ENCODE measurements around the gene AATF. TPM values are rescaled to one million over a fixed set of nuclear protein-coding genes. Genes with fewer than 3 reads are reported as not detected.

Gene AATF
- total RNA-seq, 1 experiment from 2014 or later: 61.0 TPM

DNA sequence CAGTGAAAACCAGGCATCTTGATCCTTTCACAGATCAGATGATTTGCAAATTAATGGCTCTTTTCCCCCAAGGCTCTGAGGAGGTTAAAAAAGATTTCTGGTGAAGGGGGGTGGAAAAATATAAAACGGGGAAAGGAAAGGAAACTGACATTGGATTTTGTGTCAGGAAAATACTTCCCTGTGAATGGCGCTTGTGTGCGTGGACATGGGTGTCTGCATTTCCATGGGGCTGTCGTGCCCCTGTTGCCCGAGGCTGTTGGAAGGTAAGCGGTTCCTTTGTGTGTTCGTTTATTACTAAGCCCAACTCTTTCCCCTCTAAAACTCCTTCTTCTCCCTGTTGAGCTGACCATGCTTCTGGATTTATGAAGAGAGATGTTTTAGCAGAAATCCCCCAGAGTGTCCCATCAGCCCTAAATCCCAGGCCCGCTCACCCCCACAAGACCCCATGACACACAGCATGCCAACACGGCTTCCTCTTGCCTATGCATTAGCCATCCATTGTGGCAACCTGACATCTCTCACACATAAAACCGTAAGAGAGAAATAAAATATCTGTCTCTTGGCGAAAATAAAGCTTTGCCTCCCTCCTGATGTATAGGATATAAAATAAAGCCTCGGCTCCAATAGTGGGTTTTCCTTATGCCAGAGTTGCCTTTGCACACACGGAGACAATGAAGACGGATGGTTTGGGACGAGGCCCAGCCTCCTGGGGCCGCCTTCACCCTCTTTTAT is 18.7 kb upstream of the AATF start:
- no peak for ATAC-seq
- ChIA-PET POLR2A (interaction anchor here (0.9 kb wide), 1 partner anchor 12 kb away, joined by 3 read pairs; no protein-coding TSS in a partner anchor), CTCF (no interaction called here)
- Mint-ChIP-seq H3K4me3 (no peak overlapping the region), H3K4me1 (peaks cover 65% of the 10 kb centered on the region), H3K9me3 (no peaks in the 10 kb centered on the region), H3K27me3 (ENCODE audit: low read depth) (peaks cover 79% of the 10 kb centered on the region), H3K36me3 (no peaks in the 10 kb centered on the region), H3K27ac (no peak overlapping the region)
- DNase-seq (ENCODE audit: low spot score): no peak
- no peak for TF ChIP-seq RELA (CRISPR knock-in tag; IDR thresholded peaks at IDR 0.05; ENCODE audit: borderline replicate concordance)
- TF ChIP-seq CBFB (CRISPR knock-in tag; IDR thresholded peaks at IDR 0.05; ENCODE audit: low read depth): no peak
- TF ChIP-seq ZNF671 (CRISPR knock-in tag; IDR thresholded peaks at IDR 0.05): no peak
- TF ChIP-seq, protein P1, sequence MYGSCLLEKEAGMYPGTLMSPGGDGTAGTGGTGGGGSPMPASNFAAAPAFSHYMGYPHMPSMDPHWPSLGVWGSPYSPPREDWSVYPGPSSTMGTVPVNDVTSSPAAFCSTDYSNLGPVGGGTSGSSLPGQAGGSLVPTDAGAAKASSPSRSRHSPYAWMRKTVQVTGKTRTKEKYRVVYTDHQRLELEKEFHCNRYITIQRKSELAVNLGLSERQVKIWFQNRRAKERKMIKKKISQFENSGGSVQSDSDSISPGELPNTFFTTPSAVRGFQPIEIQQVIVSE (CRISPR knock-in tag; IDR thresholded peaks at IDR 0.05; ENCODE audit: borderline replicate concordance): no peak
- TF ChIP-seq, protein P2, sequence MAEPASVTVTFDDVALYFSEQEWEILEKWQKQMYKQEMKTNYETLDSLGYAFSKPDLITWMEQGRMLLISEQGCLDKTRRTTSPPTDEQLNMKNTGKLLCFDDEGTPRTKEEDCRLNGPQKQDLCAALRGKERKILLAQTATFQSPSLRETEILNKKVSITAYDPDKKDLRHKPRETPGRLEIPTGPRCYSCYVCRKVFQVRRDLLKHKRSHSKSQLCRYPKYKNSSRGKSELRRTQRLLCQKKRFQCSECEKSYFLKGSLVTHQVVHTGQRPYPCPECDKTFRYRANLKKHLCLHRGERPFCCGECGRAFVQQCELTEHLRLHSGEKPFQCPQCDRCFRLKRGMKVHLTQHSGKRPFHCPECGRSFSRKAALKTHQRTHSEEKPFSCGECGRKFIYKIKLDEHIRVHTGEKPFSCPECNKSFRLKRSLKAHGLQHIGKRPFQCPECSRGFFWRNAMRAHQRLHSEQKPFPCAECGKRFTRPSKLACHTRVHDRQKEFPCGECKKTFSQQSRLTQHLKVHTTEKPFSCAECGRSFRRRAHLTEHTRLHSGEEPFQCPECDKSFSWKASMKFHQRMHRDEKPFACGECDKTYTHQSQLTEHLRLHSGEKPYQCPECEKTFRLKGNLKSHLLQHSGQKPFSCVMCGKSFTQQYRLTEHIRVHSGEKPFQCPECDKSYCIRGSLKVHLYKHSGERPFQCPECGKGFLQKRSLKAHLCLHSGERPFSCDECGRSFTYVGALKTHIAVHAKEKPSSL (CRISPR knock-in tag; conservative IDR thresholded peaks at IDR 0.05): no peak
- TF ChIP-seq, protein P3, sequence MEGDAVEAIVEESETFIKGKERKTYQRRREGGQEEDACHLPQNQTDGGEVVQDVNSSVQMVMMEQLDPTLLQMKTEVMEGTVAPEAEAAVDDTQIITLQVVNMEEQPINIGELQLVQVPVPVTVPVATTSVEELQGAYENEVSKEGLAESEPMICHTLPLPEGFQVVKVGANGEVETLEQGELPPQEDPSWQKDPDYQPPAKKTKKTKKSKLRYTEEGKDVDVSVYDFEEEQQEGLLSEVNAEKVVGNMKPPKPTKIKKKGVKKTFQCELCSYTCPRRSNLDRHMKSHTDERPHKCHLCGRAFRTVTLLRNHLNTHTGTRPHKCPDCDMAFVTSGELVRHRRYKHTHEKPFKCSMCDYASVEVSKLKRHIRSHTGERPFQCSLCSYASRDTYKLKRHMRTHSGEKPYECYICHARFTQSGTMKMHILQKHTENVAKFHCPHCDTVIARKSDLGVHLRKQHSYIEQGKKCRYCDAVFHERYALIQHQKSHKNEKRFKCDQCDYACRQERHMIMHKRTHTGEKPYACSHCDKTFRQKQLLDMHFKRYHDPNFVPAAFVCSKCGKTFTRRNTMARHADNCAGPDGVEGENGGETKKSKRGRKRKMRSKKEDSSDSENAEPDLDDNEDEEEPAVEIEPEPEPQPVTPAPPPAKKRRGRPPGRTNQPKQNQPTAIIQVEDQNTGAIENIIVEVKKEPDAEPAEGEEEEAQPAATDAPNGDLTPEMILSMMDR (IDR thresholded peaks at IDR 0.05): no peak
- no peak for TF ChIP-seq IRF2 (CRISPR knock-in tag; IDR thresholded peaks at IDR 0.05; ENCODE audit: borderline replicate concordance, low read depth)
- TF ChIP-seq, protein P4, sequence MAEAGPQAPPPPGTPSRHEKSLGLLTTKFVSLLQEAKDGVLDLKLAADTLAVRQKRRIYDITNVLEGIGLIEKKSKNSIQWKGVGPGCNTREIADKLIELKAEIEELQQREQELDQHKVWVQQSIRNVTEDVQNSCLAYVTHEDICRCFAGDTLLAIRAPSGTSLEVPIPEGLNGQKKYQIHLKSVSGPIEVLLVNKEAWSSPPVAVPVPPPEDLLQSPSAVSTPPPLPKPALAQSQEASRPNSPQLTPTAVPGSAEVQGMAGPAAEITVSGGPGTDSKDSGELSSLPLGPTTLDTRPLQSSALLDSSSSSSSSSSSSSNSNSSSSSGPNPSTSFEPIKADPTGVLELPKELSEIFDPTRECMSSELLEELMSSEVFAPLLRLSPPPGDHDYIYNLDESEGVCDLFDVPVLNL (CRISPR knock-in tag; IDR thresholded peaks at IDR 0.05; ENCODE audit: borderline replicate concordance, low read depth): no peak
- TF ChIP-seq, protein P5, sequence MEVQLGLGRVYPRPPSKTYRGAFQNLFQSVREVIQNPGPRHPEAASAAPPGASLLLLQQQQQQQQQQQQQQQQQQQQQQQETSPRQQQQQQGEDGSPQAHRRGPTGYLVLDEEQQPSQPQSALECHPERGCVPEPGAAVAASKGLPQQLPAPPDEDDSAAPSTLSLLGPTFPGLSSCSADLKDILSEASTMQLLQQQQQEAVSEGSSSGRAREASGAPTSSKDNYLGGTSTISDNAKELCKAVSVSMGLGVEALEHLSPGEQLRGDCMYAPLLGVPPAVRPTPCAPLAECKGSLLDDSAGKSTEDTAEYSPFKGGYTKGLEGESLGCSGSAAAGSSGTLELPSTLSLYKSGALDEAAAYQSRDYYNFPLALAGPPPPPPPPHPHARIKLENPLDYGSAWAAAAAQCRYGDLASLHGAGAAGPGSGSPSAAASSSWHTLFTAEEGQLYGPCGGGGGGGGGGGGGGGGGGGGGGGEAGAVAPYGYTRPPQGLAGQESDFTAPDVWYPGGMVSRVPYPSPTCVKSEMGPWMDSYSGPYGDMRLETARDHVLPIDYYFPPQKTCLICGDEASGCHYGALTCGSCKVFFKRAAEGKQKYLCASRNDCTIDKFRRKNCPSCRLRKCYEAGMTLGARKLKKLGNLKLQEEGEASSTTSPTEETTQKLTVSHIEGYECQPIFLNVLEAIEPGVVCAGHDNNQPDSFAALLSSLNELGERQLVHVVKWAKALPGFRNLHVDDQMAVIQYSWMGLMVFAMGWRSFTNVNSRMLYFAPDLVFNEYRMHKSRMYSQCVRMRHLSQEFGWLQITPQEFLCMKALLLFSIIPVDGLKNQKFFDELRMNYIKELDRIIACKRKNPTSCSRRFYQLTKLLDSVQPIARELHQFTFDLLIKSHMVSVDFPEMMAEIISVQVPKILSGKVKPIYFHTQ (CRISPR knock-in tag; IDR thresholded peaks at IDR 0.05): no peak
- TF ChIP-seq HMGA2 (CRISPR knock-in tag; IDR thresholded peaks at IDR 0.05): no peak
- TF ChIP-seq, protein P6, sequence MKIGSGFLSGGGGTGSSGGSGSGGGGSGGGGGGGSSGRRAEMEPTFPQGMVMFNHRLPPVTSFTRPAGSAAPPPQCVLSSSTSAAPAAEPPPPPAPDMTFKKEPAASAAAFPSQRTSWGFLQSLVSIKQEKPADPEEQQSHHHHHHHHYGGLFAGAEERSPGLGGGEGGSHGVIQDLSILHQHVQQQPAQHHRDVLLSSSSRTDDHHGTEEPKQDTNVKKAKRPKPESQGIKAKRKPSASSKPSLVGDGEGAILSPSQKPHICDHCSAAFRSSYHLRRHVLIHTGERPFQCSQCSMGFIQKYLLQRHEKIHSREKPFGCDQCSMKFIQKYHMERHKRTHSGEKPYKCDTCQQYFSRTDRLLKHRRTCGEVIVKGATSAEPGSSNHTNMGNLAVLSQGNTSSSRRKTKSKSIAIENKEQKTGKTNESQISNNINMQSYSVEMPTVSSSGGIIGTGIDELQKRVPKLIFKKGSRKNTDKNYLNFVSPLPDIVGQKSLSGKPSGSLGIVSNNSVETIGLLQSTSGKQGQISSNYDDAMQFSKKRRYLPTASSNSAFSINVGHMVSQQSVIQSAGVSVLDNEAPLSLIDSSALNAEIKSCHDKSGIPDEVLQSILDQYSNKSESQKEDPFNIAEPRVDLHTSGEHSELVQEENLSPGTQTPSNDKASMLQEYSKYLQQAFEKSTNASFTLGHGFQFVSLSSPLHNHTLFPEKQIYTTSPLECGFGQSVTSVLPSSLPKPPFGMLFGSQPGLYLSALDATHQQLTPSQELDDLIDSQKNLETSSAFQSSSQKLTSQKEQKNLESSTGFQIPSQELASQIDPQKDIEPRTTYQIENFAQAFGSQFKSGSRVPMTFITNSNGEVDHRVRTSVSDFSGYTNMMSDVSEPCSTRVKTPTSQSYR (CRISPR knock-in tag; IDR thresholded peaks at IDR 0.05): no peak
- TF ChIP-seq, protein P7, sequence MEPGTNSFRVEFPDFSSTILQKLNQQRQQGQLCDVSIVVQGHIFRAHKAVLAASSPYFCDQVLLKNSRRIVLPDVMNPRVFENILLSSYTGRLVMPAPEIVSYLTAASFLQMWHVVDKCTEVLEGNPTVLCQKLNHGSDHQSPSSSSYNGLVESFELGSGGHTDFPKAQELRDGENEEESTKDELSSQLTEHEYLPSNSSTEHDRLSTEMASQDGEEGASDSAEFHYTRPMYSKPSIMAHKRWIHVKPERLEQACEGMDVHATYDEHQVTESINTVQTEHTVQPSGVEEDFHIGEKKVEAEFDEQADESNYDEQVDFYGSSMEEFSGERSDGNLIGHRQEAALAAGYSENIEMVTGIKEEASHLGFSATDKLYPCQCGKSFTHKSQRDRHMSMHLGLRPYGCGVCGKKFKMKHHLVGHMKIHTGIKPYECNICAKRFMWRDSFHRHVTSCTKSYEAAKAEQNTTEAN (CRISPR knock-in tag; IDR thresholded peaks at IDR 0.05): no peak
- TF ChIP-seq, protein P8, sequence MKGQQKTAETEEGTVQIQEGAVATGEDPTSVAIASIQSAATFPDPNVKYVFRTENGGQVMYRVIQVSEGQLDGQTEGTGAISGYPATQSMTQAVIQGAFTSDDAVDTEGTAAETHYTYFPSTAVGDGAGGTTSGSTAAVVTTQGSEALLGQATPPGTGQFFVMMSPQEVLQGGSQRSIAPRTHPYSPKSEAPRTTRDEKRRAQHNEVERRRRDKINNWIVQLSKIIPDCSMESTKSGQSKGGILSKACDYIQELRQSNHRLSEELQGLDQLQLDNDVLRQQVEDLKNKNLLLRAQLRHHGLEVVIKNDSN (CRISPR knock-in tag; IDR thresholded peaks at IDR 0.05): no peak
- no peak for TF ChIP-seq NFE2L1 (CRISPR knock-in tag; IDR thresholded peaks at IDR 0.05)
- no peak for TF ChIP-seq ETV6 (CRISPR knock-in tag; IDR thresholded peaks at IDR 0.05)
- TF ChIP-seq, protein P9, sequence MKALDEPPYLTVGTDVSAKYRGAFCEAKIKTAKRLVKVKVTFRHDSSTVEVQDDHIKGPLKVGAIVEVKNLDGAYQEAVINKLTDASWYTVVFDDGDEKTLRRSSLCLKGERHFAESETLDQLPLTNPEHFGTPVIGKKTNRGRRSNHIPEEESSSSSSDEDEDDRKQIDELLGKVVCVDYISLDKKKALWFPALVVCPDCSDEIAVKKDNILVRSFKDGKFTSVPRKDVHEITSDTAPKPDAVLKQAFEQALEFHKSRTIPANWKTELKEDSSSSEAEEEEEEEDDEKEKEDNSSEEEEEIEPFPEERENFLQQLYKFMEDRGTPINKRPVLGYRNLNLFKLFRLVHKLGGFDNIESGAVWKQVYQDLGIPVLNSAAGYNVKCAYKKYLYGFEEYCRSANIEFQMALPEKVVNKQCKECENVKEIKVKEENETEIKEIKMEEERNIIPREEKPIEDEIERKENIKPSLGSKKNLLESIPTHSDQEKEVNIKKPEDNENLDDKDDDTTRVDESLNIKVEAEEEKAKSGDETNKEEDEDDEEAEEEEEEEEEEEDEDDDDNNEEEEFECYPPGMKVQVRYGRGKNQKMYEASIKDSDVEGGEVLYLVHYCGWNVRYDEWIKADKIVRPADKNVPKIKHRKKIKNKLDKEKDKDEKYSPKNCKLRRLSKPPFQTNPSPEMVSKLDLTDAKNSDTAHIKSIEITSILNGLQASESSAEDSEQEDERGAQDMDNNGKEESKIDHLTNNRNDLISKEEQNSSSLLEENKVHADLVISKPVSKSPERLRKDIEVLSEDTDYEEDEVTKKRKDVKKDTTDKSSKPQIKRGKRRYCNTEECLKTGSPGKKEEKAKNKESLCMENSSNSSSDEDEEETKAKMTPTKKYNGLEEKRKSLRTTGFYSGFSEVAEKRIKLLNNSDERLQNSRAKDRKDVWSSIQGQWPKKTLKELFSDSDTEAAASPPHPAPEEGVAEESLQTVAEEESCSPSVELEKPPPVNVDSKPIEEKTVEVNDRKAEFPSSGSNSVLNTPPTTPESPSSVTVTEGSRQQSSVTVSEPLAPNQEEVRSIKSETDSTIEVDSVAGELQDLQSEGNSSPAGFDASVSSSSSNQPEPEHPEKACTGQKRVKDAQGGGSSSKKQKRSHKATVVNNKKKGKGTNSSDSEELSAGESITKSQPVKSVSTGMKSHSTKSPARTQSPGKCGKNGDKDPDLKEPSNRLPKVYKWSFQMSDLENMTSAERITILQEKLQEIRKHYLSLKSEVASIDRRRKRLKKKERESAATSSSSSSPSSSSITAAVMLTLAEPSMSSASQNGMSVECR (CRISPR knock-in tag; IDR thresholded peaks at IDR 0.05; ENCODE audit: borderline replicate concordance): no peak
- no peak for TF ChIP-seq PRRX2 (CRISPR knock-in tag; IDR thresholded peaks at IDR 0.05)
- no peak for TF ChIP-seq ZNF317 (CRISPR knock-in tag; IDR thresholded peaks at IDR 0.05; ENCODE audit: borderline replicate concordance, low read depth)

Data from WTC11 (cell line).